ENCODE results near the gene NEU2. TPM values are rescaled to one million over a fixed set of nuclear protein-coding genes. Genes with fewer than 3 reads are reported as not detected.
A peak's percentile ranks its signal among the peaks of the same experiment; 100 is the strongest.

The NEU2 gene
- total RNA-seq, 1 experiment from 2014 or later, result not detected

GRCh38 chr2:233012301-233012971, 20.0 kb upstream of the NEU2 start:
- no peak overlapping the region for H3K18ac ChIP-seq (ENCODE audit: insufficient read length, low read depth, low read length)
- no peaks in the 10 kb centered on the region for H3K4me1 Mint-ChIP-seq
- no peak overlapping the region for H3K4ac ChIP-seq (ENCODE audit: low read depth, low read length)
- no peak overlapping the region for H3K9ac ChIP-seq (ENCODE audit: extremely low read depth, insufficient read length, low read length)
- H3K27ac ChIP-seq (ENCODE audit: insufficient read length, low read depth, low read length), result no peak overlapping the region
- DNase-seq, result peak; percentile 26
- no peak overlapping the region for H2BK15ac ChIP-seq (ENCODE audit: low read depth, low read length)
- H3K27me3 ChIP-seq (ENCODE audit: insufficient read depth, low read length), result no peaks in the 10 kb centered on the region
- H3K4me3 Mint-ChIP-seq, result no peak overlapping the region
- H2BK12ac ChIP-seq (ENCODE audit: insufficient read length, low read depth, low read length), result no peak overlapping the region
- H4K20me1 ChIP-seq (ENCODE audit: control insufficient read depth, insufficient read depth, insufficient read length), result no peaks in the 10 kb centered on the region
- H4K5ac ChIP-seq (ENCODE audit: insufficient read length, low read depth, low read length), result no peak overlapping the region
- no peak overlapping the region for H3K14ac ChIP-seq (ENCODE audit: insufficient read depth, low read length)
- H2BK20ac ChIP-seq (ENCODE audit: low read depth, low read length, poor library complexity, severe bottlenecking), result no peak overlapping the region
- no peaks in the 10 kb centered on the region for H3K23me2 ChIP-seq (ENCODE audit: insufficient read length, low read depth, low read length, poor library complexity, severe bottlenecking)
- no peak overlapping the region for H4K91ac ChIP-seq (ENCODE audit: insufficient read length, low read depth, low read length)
- no peaks in the 10 kb centered on the region for H3K4me1 ChIP-seq (ENCODE audit: insufficient read depth, low read length)
- H2BK120ac ChIP-seq (ENCODE audit: low read depth, low read length, poor library complexity, severe bottlenecking), result no peak overlapping the region
- H3K4me2 ChIP-seq (ENCODE audit: insufficient read depth, insufficient read length, low read length), result no peak overlapping the region
- H3K9me3 Mint-ChIP-seq, result peaks cover 0 to 5% of the 10 kb centered on the region in 2 experiments; a peak in 2 of 5 replicates
- no peak overlapping the region for H3T11ph ChIP-seq (ENCODE audit: low read length)
- no peaks in the 10 kb centered on the region for H3K9me3 ChIP-seq (ENCODE audit: control insufficient read depth, low read depth, low read length)
- TF ChIP-seq CTCF (conservative IDR thresholded peaks at IDR 0.05), result no peak
- H3K36me3 Mint-ChIP-seq (ENCODE audit: insufficient read depth in 1 of 3, low read depth in 3 of 3), result no peaks in the 10 kb centered on the region
- H2AK5ac ChIP-seq (ENCODE audit: insufficient read length, low read length), result no peak overlapping the region
- H3K23ac ChIP-seq (ENCODE audit: insufficient read length, low read depth, low read length), result no peak overlapping the region
- H2BK5ac ChIP-seq (ENCODE audit: insufficient read length, low read length), result no peak overlapping the region
- no CpG with 5 or more reads among the region's 12 CpGs for whole genome bisulfite sequencing (ENCODE audit: extremely low coverage, insufficient read length, low lambda C conversion rate)
- no peaks in the 10 kb centered on the region for H3K79me2 ChIP-seq (ENCODE audit: insufficient read depth, low read length)
- peaks cover 1% of the 10 kb centered on the region; the same call in 1 of the 2 replicates for H3K27me3 Mint-ChIP-seq (ENCODE audit: low read depth)
- no peak overlapping the region for H3K27ac Mint-ChIP-seq
- no peak overlapping the region for H4K8ac ChIP-seq (replicated peaks; ENCODE audit: insufficient read length, low read depth, low read length)
- no peak overlapping the region for H2AFZ ChIP-seq (ENCODE audit: low read length)
- no peak overlapping the region for H3K56ac ChIP-seq (ENCODE audit: insufficient read length, low read depth, low read length)
- H3K79me1 ChIP-seq (ENCODE audit: insufficient read depth, low read depth, low read length, poor library complexity, severe bottlenecking), result no peaks in the 10 kb centered on the region

Measured in H9 (cell line).